ENCODE measurements around the gene PRAMEF14. TPM values are rescaled to one million over a fixed set of nuclear protein-coding genes. Genes with fewer than 3 reads are reported as not detected.

PRAMEF14 gene
- total RNA-seq, 4 donors from 2014 or later = not detected

Other genes with a start within 250 kb of the PRAMEF14 start
- gene HNRNPCL2, start 230.3 kb downstream of the PRAMEF14 start, total RNA-seq = not detected
- not detected for gene PRAMEF26, start 191.1 kb downstream of the PRAMEF14 start, total RNA-seq
- gene HNRNPCL4, start 181.5 kb downstream of the PRAMEF14 start, total RNA-seq = not detected
- gene PRAMEF9, start 175.3 kb downstream of the PRAMEF14 start, total RNA-seq = not detected
- gene PRAMEF13, start 145.7 kb downstream of the PRAMEF14 start, total RNA-seq = not detected
- gene PRAMEF18, start 121.0 kb downstream of the PRAMEF14 start, total RNA-seq = not detected
- not detected for gene PRAMEF5, start 92.9 kb downstream of the PRAMEF14 start, total RNA-seq
- not detected for gene PRAMEF8, start 62.0 kb downstream of the PRAMEF14 start, total RNA-seq
- not detected for gene PRAMEF33, start 43.6 kb downstream of the PRAMEF14 start, total RNA-seq
- gene PRAMEF15, start 31.6 kb downstream of the PRAMEF14 start, total RNA-seq = not detected
- gene PRAMEF19, start 24.8 kb upstream of the PRAMEF14 start, total RNA-seq = not detected
- not detected for gene PRAMEF17, start 42.5 kb upstream of the PRAMEF14 start, total RNA-seq
- gene PRAMEF20, start 63.3 kb upstream of the PRAMEF14 start, total RNA-seq = not detected
- gene LRRC38, start 166.9 kb upstream of the PRAMEF14 start, total RNA-seq = not detected
- 10 to 100 TPM in 1 of 4 donors, 1 to 10 TPM in 3; 3.4 to 11.7 (median 5.6) TPM for gene PDPN, start 236.7 kb upstream of the PRAMEF14 start, total RNA-seq

All from transverse colon (tissue), 4 donors.